ENCODE measurements around the gene MCCD1.
"Not testable (repeated sequence)": the region's sequence is repeated elsewhere in the genome, so short reads cannot be mapped to it uniquely, and the experiment has no call there.

Gene MCCD1, protein sequence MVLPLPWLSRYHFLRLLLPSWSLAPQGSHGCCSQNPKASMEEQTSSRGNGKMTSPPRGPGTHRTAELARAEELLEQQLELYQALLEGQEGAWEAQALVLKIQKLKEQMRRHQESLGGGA

DNA sequence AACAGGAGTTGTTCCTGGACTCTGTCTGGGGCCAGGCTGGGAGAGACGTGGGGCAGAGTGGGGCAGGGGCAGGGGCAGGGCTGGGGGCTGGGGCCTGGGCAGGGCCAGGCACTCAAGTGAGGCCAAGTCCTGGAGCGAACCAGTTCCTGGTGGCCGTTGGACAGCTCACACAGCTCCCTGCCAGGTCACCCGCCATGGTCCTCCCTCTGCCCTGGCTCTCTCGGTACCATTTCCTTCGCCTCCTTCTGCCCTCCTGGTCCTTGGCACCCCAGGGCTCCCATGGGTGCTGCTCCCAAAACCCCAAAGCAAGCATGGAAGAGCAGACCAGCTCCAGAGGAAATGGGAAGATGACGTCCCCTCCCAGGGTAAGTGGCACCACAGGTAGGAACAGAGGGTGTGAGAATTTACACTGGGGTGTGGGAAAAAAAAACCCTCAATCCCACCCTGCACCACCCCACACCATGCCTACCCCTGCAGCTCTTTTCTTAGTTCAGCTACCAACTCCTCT lies at the start of gene MCCD1:
MCCD1 (plus strand) TSS at position 142 of the 508 bp plus-strand sequence; CDS start at position 195, 53 bp downstream.
- DNase-seq, result no peak

DNA sequence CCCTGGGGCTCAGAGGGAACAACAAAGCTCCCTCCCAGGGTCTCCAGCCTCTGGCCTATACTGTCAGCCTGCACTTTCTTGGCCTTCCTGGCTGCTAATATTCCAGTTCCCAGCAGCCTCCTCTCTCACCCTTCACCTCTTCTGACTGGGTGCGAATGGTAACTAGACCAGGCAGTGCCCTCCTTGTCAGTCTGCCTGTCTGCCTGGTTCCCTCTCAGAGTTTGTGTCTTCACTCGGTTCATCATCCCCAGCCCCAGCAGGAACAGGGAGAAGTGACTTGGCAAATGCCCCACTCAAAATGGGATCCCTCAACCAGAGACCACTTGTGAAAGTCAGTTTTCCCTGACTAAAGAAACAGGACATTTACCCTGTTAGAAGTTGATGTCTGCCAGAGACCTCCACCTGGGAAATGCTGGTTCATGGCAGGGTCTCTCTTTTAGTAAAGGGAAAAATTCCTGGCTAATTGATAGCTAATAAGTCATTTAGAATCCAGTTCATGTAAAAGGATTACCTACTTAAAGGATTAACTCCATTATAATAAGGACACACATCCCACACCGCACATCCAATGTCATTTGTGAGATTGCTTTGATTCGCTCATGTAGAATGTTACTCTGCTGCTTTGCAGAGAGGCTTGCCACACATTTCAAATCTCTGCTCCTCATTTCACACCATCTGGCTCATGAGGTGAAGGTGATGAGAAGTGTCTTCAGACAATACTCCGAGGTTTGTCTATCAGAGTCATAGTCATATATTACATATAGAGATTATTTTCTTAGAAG lies 49.4 kb upstream of the MCCD1 start:
- DNase-seq, result no peak

DNA sequence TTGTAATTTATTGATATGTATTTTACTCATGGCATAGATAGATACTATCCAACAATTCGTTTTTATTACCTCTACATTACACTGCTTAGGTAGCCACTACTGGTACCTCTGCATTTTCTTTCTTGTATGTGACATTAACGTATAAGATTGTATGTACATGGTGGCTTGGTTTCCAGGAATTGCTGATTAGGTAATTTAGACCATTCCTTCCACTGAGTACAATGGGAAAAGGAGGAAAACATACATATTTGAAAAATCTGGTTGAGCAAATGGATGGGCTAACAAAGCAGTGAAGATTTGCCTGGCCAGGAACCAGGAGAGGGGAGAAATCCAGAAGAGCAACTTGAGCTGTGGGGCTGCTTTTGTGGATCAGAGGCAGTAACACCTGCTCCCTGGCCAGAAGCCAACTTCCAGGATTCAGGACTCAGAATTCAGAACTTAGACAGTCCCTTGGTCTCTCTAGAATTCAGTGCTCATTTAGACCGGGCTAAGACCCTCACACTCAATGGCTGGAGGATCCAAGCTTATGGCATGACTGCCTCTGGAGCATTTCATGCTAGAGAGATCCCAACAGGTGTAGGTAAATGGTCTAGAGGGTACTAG lies 48.7 kb upstream of the MCCD1 start:
- DNase-seq, result no peak

DNA sequence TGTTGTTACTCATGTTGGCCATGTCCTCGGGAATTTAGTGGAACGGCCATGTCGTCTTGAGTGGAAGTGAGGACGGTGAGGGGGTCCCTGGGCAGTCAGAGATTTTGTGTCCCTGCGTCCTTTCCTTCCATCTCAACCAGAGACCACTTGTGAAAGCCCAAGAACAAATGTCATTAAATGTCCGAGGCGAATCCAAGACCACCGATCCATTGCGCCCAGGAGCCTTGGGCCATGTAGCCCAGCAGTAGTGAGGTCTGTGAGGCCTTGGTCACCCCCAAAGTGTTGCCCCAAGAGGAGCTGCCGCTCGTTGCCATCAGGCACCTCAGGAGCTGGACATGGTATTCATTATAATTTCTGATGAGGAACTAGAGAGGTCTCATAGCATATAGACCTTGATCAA lies 48.2 kb upstream of the MCCD1 start:
- DNase-seq, result no peak

DNA sequence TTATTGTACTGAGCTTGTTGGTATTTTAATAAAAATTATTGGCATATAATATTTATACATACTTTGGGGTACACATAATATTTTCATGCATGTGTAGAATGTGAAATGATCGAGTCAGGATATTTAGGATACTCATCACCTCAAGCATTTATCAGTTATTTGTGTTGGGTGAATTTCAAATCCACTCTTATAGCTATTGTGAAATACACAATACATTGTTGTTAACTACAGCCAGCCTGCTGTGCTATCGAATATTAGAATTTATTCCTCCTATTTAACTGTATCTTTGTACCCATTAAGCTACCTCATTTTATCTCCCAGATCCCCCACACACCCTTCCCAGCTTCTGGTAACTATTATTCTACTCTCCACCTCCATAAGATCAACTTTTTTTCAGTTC lies 45.4 kb upstream of the MCCD1 start:
- DNase-seq, result no peak

DNA sequence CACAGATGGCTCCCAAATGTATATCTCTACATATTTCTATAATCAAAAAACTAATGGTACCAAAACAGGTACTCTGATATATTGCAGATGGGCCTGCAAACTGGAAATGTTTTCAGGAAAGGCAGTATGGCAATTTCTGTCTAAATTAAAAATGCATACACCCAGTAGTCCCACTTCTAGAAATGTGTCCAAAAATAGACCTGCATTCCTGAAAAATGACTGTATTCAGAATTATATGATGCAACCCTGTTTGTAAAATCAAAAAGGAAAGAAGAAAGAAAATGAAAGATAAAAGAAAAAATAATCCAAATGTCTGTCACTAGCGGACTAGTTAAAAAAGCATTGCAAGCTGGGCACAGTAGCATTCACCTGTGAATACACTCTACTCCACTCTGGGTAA lies 43.7 kb upstream of the MCCD1 start:
- no peak for DNase-seq

DNA sequence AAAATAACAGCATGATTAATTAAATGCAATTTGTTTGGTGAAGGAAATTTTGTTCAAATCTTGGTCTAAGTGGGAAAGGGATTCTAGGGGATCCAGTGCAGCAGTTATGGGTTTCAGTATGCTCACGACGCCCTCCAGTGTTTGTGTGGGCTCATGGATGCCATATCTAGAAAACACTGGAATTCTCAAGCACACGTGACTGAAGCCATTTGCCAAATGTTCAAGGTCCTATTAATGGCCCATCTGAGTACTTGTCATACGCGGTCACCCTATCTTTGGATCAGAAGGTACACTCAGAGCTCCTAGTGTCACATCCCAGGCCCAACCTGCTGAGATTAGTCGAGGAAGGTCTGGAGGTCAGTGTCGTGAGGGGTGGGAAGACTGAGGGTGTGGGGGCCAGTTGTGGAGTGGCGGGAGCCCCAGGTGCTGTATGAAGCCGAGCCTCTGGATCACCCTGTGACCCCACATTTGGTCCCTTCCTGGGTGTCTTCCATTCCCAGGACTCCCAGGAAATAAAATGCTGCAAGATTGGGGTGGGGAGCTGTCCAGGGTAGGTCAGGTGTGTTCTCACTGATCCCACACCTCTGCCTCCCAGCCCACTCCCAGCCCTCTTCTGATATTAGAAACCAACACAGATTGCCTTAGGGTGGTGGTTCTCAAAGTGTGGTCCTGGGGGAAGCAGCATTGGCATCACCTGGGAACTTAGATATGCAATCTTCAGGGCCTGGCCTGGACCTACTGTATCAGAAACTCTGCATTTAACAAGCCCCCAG lies 42.5 kb upstream of the MCCD1 start:
- not testable (repeated sequence) for DNase-seq

DNA sequence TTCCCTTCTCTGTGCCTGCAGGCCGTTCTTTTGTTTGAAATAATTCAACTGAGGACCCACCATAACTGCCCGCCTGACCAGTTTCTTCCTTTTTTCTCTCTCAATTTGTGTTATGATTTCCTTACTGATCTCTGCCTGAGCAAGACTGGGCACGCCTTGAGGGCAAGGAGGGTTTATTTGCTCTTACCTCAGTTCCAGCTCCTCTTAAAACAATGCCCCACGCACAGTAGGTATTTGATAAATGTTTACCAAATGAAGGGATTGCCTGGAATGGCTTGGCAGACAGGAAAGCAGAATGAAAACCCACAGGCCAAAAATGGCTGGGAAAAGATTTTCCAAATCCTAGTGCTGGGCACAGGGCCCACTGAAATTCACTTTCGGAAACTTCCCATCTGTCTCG lies 41.1 kb upstream of the MCCD1 start:
- not testable (repeated sequence) for DNase-seq

DNA sequence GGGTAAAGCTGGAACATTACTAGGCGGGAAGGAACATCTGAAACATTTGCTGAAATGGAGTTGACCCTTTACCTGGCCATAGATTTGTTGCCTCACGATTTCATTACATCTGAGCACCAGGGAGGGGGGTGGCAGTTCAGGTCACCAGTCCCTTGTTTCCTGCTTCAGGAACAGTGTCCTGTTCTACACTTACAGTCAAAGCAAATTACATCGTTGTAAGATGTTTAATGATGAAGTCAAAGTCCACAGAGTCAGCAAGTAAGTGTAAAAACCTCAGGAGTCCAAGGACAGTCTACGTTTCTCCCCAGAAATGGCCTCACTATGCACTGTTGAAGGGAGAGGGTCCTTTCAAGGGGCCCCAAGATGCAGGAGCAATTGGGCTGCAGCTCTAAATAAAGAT lies 39.7 kb upstream of the MCCD1 start:
- DNase-seq, result no peak

DNA sequence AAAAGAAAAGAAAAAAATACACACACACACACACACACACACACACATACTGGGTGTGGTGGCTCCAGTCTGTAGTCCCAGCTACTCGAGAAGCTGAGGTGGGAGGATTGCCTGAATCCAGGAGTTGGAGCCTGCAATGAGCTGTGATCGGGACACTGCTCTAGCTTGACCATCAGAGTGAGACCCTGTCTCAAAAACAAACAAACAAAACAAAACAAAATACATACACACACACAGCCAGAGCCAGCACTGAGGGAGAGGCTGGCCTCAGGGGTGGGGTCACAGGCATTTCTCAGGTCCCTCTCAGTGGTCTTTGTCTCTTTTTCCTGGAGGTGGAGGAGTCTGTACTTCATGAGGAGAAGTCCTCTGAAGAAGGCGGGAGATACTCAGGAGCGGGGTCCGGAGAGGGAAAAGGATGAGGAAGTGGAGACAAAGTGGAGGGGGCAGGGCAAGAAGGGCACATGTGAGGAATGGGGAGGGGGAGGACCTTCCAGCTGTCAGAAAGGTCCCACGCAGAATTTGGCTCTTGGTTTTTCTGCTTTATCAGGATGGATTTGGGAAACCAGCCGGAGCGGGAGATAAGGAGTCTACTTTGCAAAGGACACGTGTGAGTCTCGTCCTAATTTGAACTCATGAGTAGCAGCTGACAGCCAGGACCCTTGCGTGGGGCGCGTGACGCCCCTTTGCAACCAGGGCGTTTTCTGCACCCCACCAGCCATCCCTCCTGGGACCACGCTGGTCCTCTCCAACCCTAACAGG lies 38.5 kb upstream of the MCCD1 start:
- no peak for DNase-seq

DNA sequence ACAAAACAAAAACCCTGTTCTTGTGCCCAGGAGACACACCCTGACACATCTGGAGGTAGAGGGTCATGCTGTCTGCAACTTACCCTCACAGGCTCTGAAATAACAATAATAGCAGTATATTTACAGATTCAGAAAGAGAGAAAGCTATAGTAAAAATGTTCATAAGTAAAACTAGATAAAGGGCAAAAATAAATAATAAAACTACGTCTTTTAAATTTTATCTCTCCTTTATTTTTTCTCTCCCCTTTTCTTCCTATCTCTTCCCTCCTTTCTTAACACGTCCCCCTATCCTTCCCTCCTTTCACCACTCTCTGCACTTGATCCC lies 35.2 kb upstream of the MCCD1 start:
- not testable (repeated sequence) for DNase-seq

DNA sequence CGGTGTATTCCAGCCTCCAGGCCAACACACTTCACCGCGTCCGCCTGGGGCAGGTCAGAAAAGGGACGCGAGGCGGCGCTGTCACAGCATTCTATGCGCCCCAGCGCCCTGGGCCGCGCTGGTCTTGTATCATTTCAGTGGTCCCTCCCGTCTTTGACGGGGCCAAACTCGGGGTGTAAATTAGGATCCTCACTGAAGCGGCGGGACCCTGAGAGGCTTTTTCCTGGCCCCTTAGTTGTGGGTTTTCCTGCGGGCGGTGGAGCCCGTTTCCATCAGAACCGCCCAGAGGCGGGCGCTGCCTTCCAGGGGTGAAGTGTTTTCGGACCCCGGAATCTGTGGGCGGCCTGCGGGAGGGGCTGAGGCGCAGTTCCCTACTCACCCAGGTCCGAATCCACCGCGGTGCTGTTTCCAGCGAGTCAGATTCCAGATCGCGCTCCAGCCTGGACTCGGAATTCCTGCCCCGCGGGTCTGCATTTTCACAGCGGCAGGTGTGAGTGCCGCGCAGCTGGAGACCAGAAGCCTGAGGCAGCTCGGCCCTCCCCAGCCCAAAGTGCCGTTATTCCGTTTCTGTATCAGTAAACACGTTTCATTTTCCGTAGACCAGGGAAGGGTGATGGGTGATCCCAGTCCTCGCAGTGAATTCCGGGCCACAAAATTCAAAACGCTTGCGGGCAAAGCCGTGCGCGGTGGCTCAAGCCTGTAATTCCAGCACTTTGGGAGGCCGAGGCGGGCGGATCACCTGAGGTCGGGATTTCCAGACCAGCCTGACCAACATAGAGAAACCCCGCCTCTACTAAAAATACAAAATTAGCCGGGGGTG lies 34.7 kb upstream of the MCCD1 start:
- DNase-seq, result peak; percentile 52 to 78 (median 62)

DNA sequence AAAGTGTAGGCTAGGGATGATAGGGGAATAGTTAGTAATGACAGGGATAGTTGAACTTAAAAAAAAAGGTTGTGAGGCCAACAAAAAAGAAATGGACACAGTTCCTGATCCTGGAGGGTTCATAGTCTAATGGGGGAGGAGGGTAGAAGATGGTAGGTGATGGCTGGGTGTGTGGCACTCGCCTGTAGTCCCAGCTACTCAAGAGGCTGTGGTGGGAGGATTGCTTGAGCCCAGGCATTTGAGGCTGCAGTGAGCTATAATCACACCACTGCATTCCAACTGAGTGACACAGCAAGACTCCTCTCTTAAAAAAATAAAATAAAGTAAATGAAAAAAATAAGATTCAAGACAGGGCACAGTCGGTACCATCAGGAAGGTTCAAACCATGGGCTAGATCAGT lies 33.2 kb upstream of the MCCD1 start:
- no peak for DNase-seq

DNA sequence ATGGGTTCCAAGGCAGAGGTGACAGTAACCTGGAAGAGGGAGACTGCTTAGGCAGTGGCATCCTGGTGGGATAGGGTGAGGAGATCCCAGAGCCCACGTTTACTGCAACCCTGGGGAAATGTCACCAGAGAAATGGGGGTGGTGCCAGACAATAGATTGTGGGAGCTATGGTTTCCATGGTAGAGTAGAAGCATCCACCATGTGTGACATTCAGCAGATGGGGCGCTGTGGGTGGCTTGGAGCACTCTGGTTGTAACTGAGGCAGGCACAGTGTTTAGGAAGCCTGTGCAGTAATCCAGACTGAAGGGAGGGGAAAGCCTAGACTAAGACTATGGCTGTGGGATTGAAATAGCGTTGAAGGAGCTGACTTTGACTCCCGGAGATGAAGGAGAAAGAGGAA lies 31.9 kb upstream of the MCCD1 start:
- not testable (repeated sequence) for DNase-seq

DNA sequence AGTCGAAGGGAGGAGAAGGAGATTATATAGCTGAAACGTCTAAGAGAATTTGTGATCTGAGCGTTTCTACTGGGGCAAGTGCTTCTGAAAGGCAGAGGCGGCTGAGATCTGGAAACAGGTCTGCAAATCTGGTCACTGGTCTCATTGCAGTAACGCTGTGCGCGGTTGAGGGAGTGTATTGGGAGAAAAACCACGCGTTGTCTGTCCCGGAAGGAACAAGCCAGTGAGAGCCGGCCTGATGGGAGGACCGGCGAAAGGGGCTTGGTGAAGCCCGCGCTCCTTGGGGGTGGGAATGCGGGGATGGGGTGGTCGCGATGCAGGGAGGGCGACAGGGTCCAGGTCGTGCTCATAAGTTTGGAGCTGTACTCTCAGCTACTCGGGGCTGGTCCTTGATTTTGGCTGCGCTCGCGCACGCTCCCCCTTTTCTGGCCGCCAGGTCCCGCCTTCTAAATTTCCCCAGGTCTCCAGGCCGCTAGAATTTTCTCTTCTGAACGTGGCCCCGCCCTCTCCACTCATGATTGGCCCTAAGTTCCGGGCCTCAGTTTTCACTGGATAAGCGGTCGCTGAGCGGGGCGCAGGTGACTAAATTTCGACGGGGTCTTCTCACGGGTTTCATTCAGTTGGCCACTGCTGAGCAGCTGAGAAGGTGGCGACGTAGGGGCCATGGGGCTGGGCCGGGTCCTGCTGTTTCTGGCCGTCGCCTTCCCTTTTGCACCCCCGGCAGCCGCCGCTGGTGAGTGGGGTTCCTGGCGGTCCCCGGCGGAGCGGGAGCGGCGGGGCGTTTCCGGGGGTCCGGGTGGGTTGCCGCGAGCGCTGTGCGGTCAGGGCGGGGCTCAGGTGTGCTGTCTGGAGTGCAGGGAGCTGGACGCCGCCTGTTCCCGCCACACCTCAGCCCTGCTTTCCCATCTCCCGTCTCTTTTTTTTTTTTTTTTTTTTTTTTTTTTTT lies 31.0 kb upstream of the MCCD1 start, which contains the start of gene MICB:
MICB (plus strand) TSS at position 615 of the 946 bp plus-strand sequence; CDS start at position 664, 49 bp downstream.
- peak; percentile 42 to 77 (median 58) for DNase-seq

DNA sequence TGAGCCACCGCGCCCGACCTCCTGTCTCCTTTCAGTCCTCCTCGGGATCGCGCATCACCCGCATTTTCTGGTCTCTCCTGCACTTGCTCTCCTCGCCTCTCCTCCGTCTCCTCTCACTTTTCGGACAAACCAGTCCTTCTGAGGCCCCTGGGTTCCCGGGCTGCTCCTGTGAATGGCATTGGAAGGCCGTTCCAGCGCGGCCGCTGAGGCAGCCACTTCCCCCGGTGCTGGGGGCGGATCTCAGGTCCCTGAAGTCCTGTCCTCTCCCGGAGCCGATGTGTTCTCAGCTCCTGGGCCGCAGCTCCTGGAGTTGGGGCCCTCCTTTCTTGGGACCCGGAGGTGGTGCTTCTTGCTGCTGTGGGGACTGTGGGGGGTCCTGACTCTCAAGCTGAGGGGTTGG lies 30.0 kb upstream of the MCCD1 start:
- no peak for DNase-seq

DNA sequence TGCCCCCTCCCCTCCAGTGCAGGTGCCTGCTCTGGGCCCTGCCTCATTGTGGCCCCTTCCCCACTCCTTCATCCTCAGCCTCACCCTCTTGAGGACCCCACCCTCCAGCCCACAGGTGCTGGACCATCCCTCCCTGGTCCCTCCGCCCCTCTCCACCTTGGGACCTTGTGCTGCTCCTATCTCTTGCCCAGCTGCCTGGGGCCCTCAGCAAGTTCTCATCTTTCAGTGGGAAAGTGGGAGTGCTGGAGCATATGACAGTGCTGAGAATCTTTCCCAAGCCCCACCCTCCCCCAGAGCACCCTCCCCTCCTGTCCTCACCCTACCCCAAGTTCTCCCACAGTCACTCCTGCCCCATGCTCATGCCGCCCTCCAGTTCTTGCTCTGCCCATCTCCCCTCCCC lies 29.1 kb upstream of the MCCD1 start:
- DNase-seq, result not testable (repeated sequence)

DNA sequence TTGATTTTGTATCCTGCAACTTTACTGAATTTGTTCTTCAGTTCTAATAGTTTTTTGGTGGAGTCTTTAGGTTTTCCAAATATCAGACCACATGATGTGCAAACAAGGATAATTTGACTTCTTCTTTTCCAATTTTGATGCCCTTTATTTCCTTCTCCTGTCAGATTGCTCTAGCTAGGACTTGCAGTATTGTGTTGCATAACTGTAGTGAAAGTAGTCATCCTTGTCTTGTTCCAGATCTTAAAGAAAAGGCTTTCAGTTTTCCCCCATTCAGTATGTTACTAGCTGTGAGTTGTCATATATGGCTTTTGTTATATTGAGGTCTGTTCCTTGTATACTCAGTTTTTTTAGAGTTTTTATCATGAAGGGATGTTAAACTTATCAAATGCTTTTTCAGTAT lies 26.2 kb upstream of the MCCD1 start:
- DNase-seq, result no peak

DNA sequence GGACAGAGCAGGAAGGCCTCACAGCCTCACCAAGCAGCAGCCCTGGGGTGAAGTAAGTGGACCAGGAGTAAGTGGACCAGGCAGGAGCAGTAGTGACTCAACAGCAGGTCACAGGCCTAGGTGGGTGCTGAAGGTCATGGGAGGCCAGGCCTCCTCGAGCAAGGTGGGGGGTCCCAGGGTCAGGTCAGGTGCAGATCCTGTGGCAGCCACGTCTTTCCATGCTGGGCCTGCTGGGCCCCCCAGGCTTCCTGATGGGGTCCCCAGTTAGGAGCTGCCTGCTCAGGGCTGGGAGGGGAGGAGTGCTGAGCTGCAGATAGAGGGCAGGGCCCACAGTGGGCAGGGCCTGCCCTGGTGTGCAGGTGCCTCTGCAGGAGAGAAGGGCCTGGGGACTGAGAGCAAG lies 19.7 kb upstream of the MCCD1 start:
- DNase-seq, result not testable (repeated sequence)

DNA sequence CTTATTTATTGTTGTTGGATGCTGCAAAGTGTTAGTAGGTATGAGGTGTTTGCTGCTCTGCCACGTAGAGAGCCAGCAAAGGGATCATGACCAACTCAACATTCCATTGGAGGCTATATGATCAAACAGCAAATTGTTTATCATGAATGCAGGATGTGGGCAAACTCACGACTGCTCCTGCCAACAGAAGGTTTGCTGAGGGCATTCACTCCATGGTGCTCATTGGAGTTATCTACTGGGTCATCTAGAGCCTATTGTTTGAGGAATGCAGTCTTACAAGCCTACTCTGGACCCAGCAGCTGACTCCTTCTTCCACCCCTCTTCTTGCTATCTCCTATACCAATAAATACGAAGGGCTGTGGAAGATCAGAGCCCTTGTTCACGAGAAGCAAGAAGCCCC lies 18.8 kb upstream of the MCCD1 start:
- no peak for DNase-seq
